SK-N-DZ (cell line): Measurements from ENCODE around the gene ATRX. TPM values are rescaled to one million over a fixed set of nuclear protein-coding genes. Genes with fewer than 3 reads are reported as not detected.
A peak's percentile ranks its signal among the peaks of the same experiment; 100 is the strongest.
"Not testable (repeated sequence)": the region's sequence is repeated elsewhere in the genome, so short reads cannot be mapped to it uniquely, and the experiment has no call there.

Source experiments
- DNase-seq: peaks from one replicate; pipeline ENCODE4 v3.0.0-alpha.2; 2015; ENCODE audit warnings: low spot score
- polyA plus RNA-seq, 2 experiments: library from polyadenylated mRNA; depleted of rRNA; stranded (reverse); fragments of >200 nt; gene quantifications; 2 replicates each; pipeline ENCODE4 v1.2.3, GENCODE V29; 2014

The ATRX gene
- 26.9 and 35.7 TPM in 2 replicates for polyA plus RNA-seq (2014; cell fraction: cytosol; rRNA removed)
- polyA plus RNA-seq (2014; cell fraction: nucleus; rRNA removed) = 92.8 and 110 TPM in 2 replicates

DNA sequence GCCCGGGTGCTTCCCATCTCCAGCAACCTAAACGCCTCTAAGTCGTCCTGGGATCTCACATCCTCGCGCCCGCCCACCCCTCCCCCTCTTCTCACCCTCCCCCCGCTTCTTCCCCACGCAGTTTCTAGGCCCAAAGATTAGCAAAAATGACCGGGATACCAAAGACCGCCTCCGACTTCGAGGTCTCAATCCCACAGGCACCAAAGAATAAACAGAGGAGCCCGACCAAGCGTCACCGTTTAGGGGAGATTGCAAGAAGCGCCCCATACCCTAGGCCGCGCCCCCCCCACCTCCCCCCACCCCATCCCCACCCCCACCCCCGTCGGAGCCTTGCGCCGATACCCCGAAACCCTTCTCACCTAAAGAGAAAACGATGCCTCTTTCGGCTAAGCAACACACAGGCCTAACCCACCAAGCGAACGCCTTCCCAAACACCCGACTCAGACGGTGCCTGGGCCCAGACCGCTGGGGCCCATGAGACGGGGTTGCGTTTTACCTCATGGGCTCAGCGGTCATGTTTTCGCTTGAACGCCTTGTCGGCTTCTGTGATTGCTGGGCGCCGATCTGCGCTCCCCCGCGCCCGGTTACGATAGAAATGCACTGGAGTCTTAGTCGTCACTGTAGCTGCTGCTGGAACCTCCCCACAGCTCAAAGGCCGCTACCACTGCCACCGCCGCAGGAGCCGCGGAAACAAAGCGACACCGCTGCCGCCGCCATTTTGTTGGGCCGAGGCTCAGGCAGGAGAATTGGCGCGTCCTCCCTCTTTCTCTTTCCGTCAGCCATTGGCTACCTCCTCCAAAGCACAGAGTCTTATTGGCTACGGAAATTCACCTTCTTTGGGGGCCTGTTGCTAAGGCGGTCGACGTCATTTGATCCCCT is at the start of gene ATRX:
Gene ATRX, minus strand, starts transcription at position 731 of the 879 bp plus-strand sequence. Its CDS starts 215 bp downstream, at position 516.
- DNase-seq = peak; percentile 86

DNA sequence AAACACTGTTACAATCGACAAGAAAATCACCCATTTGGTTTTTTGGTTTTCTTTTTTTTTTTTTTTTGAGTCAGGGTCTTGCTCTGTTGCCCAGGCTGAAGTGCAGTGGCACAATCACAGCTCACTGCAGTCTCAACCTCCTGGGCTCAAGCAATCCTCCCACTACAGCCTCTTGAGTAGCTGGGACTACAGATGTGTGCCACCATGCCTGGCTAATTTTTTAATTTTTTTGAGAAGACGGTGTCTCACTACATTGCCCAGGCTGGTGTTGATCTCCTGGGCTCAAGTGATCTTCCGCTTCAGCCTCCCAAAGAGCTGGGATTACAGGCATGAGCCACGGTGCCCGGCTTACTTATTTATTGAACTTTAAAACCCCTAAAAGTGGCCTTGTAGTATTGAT is 45.5 kb upstream of the ATRX start:
- not testable (repeated sequence) for DNase-seq

- DNase-seq = not testable (repeated sequence)
Measured at GRCh38 chrX:77821989-77822388, 36.0 kb upstream of the ATRX start.

GRCh38 chrX:77820091-77820727 is 34.2 kb upstream of the ATRX start:
- DNase-seq = no peak

DNA sequence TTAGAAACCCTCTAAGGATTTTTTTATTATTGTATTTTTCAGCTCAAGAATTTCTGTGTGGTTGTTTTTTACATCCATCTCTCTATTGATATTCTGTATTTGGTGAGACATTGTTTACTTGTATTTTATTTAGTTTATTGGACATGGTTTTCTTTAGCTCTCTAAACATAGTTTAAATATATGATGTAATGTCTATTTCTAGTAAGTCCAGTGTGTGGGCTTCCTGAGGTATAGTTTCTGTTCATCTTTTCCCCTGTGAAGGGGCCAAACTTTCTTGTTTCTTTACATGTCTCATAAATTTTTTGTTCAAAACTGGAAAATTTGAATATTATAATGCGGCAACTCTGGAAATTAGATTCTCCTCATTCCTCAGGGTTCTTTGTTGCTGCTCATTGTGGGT is 28.2 kb upstream of the ATRX start:
- no peak for DNase-seq

- no peak for DNase-seq
Measured at GRCh38 chrX:77802201-77802600, 16.2 kb upstream of the ATRX start.

DNA sequence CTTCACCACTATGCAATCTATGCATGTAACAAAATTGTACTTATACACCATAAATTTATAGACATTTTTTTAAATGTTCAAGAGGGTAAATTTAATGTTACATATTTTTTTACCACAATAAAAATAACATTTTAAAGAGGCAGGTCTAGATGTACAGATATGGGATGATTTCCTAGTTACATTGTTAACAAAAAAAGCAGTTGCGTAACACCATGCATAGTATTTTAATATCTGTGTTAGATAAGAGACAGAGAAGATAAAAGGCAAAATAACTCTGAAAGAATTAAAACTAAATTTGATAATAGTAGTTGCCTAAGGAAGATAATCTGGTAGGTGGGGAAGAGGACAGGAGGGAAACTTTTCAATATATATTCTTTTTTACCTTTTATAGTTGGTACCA is 9.1 kb upstream of the ATRX start:
- no peak for DNase-seq

DNA sequence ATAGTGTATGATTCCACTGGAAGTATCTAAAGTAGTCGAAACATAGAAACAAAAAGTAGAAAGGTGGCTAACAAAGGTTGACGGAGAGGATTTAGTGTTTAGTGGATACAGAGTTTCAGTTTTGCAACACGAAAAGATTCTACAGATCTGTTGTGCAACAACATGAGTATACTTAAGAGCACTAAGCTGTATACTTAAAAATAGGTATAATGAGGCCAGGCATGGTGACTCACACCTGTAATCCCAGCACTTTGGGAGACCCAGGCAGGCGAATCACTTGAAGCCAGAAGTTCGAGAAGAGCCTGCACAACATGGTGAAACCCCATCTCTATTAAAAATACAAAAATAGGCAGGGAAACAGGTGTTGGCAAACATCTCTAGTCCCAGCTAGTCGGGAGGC is 7.9 kb upstream of the ATRX start:
- no peak for DNase-seq

- DNase-seq = peak; percentile 1
Measured at GRCh38 chrX:77788050-77788449, 2.0 kb upstream of the ATRX start.

DNA sequence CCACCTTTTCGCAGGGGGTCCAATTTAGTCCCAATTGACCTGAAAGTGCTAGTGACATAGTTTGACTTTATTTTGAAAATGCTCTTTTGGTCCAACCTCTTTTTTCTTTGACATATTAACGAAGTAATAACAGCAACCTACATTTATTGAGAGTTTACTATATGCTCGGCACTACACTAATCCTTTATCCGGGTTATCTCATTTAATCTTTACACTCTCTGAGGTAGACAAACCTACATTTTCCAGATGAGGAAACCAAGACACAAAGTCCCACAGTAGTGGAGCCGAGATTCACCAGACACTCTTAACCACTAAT is 307 bp upstream of the ATRX start:
- DNase-seq = no peak

DNA sequence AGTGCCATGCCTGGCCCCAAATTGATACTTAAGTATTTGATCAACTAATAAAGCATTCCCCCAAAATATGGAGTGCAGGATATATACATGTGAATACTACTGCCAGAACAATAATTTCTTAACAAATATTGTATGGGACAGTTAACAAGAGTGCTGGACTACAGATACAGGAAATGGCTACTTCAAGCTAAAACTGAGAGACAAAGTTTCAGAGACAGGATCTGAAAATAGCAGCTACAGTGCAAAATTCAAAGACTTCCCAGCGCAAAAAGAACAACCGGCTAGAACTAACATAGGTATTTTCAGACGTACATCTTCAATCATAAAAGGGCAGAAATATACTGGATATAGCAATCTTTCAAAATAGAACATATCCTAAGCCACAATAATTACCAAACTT is 6.3 kb downstream of the ATRX start:
- DNase-seq = no peak

DNA sequence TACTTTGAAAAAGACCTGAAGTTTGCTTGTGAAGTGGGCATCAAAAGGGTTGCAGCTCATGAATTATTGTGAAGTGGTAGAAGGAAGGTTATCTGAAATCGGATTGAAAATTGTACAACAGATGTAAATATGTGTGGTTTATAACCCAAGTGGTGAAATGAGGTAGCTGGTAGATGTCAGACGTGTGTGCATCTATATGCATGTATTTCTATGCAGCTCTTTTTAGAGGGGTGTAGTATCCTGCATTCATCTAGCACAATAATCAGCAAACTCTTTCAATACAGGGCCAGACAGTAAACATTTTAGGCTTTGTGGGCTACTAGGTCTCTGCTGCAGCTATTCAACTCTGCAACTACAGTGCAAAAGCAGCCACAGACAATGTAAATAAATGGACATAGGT is 9.4 kb downstream of the ATRX start:
- DNase-seq = no peak

GRCh38 chrX:77771601-77772000 is 14.4 kb downstream of the ATRX start:
- no peak for DNase-seq

GRCh38 chrX:77768787-77769186 is 17.2 kb downstream of the ATRX start:
- DNase-seq = no peak

- DNase-seq = not testable (repeated sequence)
Measured at GRCh38 chrX:77766212-77766611, 19.8 kb downstream of the ATRX start.

- no peak for DNase-seq
Measured at GRCh38 chrX:77755561-77755960, 30.5 kb downstream of the ATRX start.

- not testable (repeated sequence) for DNase-seq
Measured at GRCh38 chrX:77753942-77754341, 32.1 kb downstream of the ATRX start.

DNA sequence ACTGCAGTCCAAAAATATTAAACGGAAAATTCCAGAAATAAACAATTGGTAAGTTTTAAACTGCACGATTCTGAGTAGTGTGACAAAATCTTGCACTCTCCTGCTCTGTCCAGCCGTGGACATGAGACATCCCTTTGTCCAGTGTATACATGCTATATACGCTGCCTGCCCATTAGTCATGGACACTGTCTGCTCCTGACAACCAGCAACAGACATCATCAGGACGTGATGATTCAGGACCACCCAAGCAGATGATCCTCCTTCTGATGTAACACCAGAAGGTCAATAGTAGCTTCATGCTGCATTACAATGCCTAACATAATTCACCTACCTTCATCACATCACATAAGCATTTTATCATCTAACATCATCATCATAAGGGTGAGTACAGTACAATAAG is 36.3 kb downstream of the ATRX start:
- DNase-seq = no peak

DNA sequence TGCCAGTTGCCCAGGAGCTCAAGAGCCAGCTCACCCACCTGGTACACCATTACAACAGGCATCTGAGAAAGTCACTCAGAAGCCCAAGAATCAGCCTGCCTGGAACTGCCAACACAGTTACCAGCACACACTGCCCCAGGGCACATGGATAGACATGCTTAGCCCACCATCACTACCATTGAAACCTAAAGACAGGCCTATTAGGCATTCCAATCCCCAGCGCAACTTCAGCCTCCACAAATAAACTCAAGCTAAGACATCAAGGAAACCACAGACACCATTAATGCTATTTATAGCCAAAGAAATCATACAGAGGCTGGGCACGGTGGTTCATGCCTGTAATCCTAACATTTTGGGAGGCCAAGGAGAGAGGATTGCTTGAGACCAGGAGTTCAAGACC is 42.3 kb downstream of the ATRX start:
- DNase-seq = no peak

GRCh38 chrX:77742788-77743476 is 43.1 kb downstream of the ATRX start:
- DNase-seq = no peak

DNA sequence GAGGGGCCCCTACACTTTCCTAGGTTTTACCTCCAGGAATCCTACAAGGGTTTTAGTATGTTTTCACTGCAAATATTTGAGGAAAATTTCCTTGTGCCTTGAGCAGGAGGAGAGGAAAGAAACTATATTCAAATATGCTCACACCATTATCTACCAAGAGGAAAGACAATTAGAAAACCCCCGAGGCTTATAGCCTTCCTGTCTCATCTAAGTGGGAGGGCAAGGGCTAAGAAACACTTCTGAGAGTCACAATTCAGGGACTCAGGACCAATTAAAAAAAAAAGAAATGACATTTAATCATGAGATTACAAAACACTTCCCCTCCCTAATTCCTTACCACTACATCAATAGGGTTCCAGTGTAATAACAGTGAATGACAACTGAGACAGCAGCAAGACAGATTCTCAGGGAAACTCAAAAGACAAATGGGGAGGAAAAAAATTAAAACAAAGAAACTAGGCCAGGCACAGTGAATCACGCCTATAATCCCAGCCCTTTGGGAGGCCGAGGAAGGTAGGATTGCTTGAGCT is 45.6 kb downstream of the ATRX start:
- DNase-seq = no peak

- DNase-seq = no peak
Measured at GRCh38 chrX:77733342-77733741, 52.7 kb downstream of the ATRX start.
